Neural crest cell (in vitro differentiated cells): ENCODE data around the gene PLXNB2. TPM values are rescaled to one million over a fixed set of nuclear protein-coding genes. Genes with fewer than 3 reads are reported as not detected.

ENCODE experiments used
- DNase-seq: peaks from one replicate; pipeline ENCODE4 v3.0.0; 2021; ENCODE audit warnings: low read depth, mixed read lengths, low spot score
- H3K27ac Mint-ChIP-seq: one replicate; pipeline ENCODE4 v1.8.0; 2021; ENCODE audit warnings: mild to moderate bottlenecking, mixed read lengths; ENCODE audit not compliant: unreplicated experiment
- H3K27me3 Mint-ChIP-seq: 2 replicates; pipeline ENCODE4 v1.8.0; 2021; ENCODE audit warnings: low read depth, mild to moderate bottlenecking, mixed read lengths
- H3K36me3 Mint-ChIP-seq: 2 replicates; pipeline ENCODE4 v1.8.0; 2021; ENCODE audit warnings: low read depth, mild to moderate bottlenecking, mixed read lengths
- H3K4me1 Mint-ChIP-seq: 2 replicates; pipeline ENCODE4 v1.8.0; 2021; ENCODE audit warnings: mixed read lengths
- H3K4me3 Mint-ChIP-seq: one replicate; pipeline ENCODE4 v1.8.0; 2021; ENCODE audit warnings: mild to moderate bottlenecking, mixed read lengths
- H3K9me3 Mint-ChIP-seq: 2 replicates; pipeline ENCODE4 v1.8.0; 2021; ENCODE audit warnings: mixed read lengths
- total RNA-seq: library from RNA; stranded (reverse); gene quantifications from 2 replicates; pipeline ENCODE4 v1.2.1, GENCODE V29; 2021
- TF ChIP-seq, protein P1 (sequence below): fragments of 200-600 bp; sonication (generic); conservative IDR thresholded peaks from 2 replicates; pipeline ENCODE4 v1.5.0; 2021; ENCODE audit warnings: antibody characterized with exemption, mild to moderate bottlenecking

The PLXNB2 gene
- total RNA-seq, 1 donor from 2014 or later = 130 TPM

GRCh38 chr22:50284479-50284878 is 23.0 kb downstream of the PLXNB2 start:
- no peak overlapping the region for H3K4me3 Mint-ChIP-seq
- H3K27me3 Mint-ChIP-seq = no peaks in the 10 kb centered on the region
- no peaks in the 10 kb centered on the region for H3K36me3 Mint-ChIP-seq
- H3K9me3 Mint-ChIP-seq = no peaks in the 10 kb centered on the region
- DNase-seq = no peak
- TF ChIP-seq, protein P1, sequence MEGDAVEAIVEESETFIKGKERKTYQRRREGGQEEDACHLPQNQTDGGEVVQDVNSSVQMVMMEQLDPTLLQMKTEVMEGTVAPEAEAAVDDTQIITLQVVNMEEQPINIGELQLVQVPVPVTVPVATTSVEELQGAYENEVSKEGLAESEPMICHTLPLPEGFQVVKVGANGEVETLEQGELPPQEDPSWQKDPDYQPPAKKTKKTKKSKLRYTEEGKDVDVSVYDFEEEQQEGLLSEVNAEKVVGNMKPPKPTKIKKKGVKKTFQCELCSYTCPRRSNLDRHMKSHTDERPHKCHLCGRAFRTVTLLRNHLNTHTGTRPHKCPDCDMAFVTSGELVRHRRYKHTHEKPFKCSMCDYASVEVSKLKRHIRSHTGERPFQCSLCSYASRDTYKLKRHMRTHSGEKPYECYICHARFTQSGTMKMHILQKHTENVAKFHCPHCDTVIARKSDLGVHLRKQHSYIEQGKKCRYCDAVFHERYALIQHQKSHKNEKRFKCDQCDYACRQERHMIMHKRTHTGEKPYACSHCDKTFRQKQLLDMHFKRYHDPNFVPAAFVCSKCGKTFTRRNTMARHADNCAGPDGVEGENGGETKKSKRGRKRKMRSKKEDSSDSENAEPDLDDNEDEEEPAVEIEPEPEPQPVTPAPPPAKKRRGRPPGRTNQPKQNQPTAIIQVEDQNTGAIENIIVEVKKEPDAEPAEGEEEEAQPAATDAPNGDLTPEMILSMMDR = no peak
- H3K4me1 Mint-ChIP-seq = no peaks in the 10 kb centered on the region
- H3K27ac Mint-ChIP-seq = no peak overlapping the region

DNA sequence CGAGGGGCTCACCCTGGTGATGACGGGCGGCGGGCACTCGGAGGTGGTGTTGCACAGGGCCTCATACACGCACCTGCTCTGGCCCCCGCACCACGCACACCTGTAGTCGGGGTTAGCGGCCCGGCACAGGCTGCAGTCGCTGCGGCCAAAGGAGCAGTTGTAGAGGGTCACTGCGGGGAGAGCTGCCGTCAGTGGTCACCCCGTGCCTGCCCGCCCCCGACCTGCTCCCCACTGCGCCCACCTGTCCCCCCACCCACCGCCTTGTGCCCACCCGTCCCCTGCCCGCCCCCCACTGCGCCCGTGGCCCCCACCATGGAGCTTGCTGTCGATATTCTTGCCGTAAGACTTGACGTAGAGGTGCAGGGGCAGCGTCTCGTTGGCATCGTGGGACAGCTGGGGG is 23.6 kb downstream of the PLXNB2 start:
- no peak overlapping the region for H3K27ac Mint-ChIP-seq
- no peaks in the 10 kb centered on the region for H3K36me3 Mint-ChIP-seq
- H3K4me3 Mint-ChIP-seq = no peak overlapping the region
- TF ChIP-seq, protein P1 = no peak
- H3K9me3 Mint-ChIP-seq = no peaks in the 10 kb centered on the region
- no peaks in the 10 kb centered on the region for H3K4me1 Mint-ChIP-seq
- no peaks in the 10 kb centered on the region for H3K27me3 Mint-ChIP-seq
- no peak for DNase-seq

DNA sequence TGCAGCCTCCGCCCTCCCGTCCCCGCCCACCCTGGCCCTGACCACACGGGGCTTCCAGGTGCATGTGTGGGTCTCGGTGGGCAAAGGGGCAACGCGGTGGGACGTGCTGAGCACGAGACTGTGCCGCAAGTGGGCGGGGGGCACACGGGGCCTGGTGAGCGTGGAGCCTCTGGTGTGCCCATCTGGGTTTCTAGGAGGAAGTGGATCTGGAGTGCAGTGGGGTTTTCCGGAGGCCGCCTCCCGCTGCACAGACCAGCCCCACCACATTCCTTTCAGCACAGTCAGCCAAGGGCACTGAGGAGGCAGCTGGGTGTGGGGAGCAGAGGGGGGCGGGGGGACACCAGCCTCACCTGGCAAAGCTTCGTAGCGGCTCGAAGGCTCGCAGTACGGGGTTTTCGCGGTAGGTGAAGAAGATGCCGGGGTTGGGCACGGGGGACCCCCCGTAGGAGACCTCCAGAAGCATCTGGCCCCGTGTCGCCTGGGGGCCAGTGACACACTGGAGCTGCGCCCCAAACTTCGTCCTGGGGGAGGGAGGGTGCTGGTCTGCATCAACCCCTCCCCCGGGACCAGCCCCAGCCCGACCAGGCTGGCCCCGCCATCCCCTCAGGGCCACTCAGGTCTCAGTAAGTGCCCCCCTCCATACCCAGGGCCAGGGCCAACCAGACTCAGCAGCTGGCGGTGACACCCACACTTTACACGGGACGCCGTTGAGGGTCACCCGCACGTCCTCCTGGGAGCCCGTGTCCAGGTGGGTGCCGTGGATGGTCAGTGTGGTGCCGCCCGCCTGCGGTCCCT is 24.9 kb downstream of the PLXNB2 start:
- Mint-ChIP-seq H3K4me3 (no peak overlapping the region), H3K27me3 (no peaks in the 10 kb centered on the region), H3K9me3 (no peaks in the 10 kb centered on the region), H3K27ac (no peak overlapping the region), H3K4me1 (no peaks in the 10 kb centered on the region), H3K36me3 (no peaks in the 10 kb centered on the region)
- TF ChIP-seq, protein P1 = no peak
- no peak for DNase-seq

GRCh38 chr22:50281957-50282356 is 25.5 kb downstream of the PLXNB2 start:
- Mint-ChIP-seq H3K4me3 (no peak overlapping the region), H3K36me3 (no peaks in the 10 kb centered on the region), H3K27ac (no peak overlapping the region), H3K4me1 (no peaks in the 10 kb centered on the region), H3K9me3 (no peaks in the 10 kb centered on the region), H3K27me3 (no peaks in the 10 kb centered on the region)
- no peak for DNase-seq
- TF ChIP-seq, protein P1 = no peak

DNA sequence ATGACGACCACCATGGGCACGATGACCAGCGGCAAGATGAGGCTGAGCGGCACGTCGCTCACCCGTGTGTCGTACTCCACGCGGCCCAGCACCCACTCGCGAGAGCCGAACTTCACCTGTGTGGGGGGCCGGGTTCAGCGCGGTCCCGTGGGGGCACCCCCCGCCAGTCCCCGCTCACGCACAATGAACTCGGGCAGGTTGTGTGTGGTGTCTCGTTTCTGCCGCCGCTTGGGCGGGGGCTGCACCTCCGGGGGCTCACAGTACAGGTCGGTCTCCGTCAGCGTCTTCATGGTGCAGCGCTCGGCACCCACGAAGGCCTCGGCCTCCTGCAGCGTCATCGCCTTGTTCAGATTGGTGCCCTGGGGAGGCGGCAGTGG is 26.1 kb downstream of the PLXNB2 start:
- H3K9me3 Mint-ChIP-seq = no peaks in the 10 kb centered on the region

More for the DNA sequence above, 26.1 kb downstream of the PLXNB2 start:
- no peak overlapping the region for H3K27ac Mint-ChIP-seq
- peaks cover 3% of the 10 kb centered on the region for H3K36me3 Mint-ChIP-seq
- TF ChIP-seq, protein P1 = no peak
- H3K27me3 Mint-ChIP-seq = no peaks in the 10 kb centered on the region
- no peak for DNase-seq
- H3K4me3 Mint-ChIP-seq = no peak overlapping the region
- H3K4me1 Mint-ChIP-seq = no peaks in the 10 kb centered on the region
